H9 (cell line): ENCODE data around the gene ZC3H7B. TPM values are rescaled to one million over a fixed set of nuclear protein-coding genes. Genes with fewer than 3 reads are reported as not detected.
A peak's percentile ranks its signal among the peaks of the same experiment; 100 is the strongest.

Experiments
- DNase-seq: peaks from one replicate; pipeline ENCODE4 v3.0.0-alpha.2; 2017
- H2AFZ ChIP-seq: one replicate; pipeline ENCODE4 v1.6.1; 2013; ENCODE audit warnings: mild to moderate bottlenecking, low read length, control low read depth, moderate library complexity
- H2AK5ac ChIP-seq: 2 replicates; pipeline ENCODE4 v1.6.1; 2013; ENCODE audit warnings: low read length, control low read depth, mixed read lengths; ENCODE audit not compliant: insufficient read length
- H2BK120ac ChIP-seq: one replicate; pipeline ENCODE4 v1.6.1; 2013; ENCODE audit warnings: low read depth, mild to moderate bottlenecking, low read length, control low read depth, inconsistent platforms; ENCODE audit not compliant: poor library complexity, severe bottlenecking
- H2BK12ac ChIP-seq: 2 replicates; pipeline ENCODE4 v1.6.1; 2013; ENCODE audit warnings: low read length, control low read depth, mixed read lengths, low read depth; ENCODE audit not compliant: insufficient read length
- H2BK15ac ChIP-seq: 2 replicates; pipeline ENCODE4 v1.6.1; 2013; ENCODE audit warnings: low read depth, low read length, control low read depth
- H2BK20ac ChIP-seq: one replicate; pipeline ENCODE4 v1.6.1; 2013; ENCODE audit warnings: low read depth, mild to moderate bottlenecking, low read length, control low read depth, inconsistent platforms; ENCODE audit not compliant: poor library complexity, severe bottlenecking
- H2BK5ac ChIP-seq: 2 replicates; pipeline ENCODE4 v1.6.1; 2013; ENCODE audit warnings: low read length, control low read depth, mixed read lengths; ENCODE audit not compliant: insufficient read length
- H3K14ac ChIP-seq: 2 replicates; pipeline ENCODE4 v1.6.1; 2013; ENCODE audit warnings: low read length, control low read depth; ENCODE audit not compliant: insufficient read depth
- H3K18ac ChIP-seq: 2 replicates; pipeline ENCODE4 v1.6.1; 2013; ENCODE audit warnings: low read depth, mild to moderate bottlenecking, mixed read lengths, low read length, control low read depth; ENCODE audit not compliant: insufficient read length
- H3K23ac ChIP-seq: 2 replicates; pipeline ENCODE4 v1.6.1; 2013; ENCODE audit warnings: low read length, control low read depth, mixed read lengths, low read depth; ENCODE audit not compliant: insufficient read length
- H3K23me2 ChIP-seq: 2 replicates; pipeline ENCODE4 v1.6.1; 2013; ENCODE audit warnings: low read depth, mild to moderate bottlenecking, mixed read lengths, low read length, control low read depth; ENCODE audit not compliant: insufficient read length, poor library complexity, severe bottlenecking
- H3K27ac ChIP-seq: 2 replicates; pipeline ENCODE4 v1.5.1; 2013; ENCODE audit warnings: low read length, control low read depth, mixed read lengths, low read depth; ENCODE audit not compliant: insufficient read length
- H3K27me3 ChIP-seq: 2 replicates; pipeline ENCODE4 v1.6.1; 2013; ENCODE audit warnings: low read length, control low read depth, inconsistent platforms; ENCODE audit not compliant: insufficient read depth
- H3K4ac ChIP-seq: 2 replicates; pipeline ENCODE4 v1.6.1; 2013; ENCODE audit warnings: low read depth, mild to moderate bottlenecking, control low read depth, inconsistent platforms, low read length, moderate library complexity
- H3K4me1 ChIP-seq: 2 replicates; pipeline ENCODE4 v1.6.1; 2013; ENCODE audit warnings: low read length, control low read depth, inconsistent platforms; ENCODE audit not compliant: insufficient read depth
- H3K4me2 ChIP-seq: 2 replicates; pipeline ENCODE4 v1.6.1; 2013; ENCODE audit warnings: low read length, control low read depth, mixed read lengths; ENCODE audit not compliant: insufficient read length, insufficient read depth
- H3K56ac ChIP-seq: 2 replicates; pipeline ENCODE4 v1.6.1; 2013; ENCODE audit warnings: low read depth, mild to moderate bottlenecking, mixed read lengths, low read length, control low read depth; ENCODE audit not compliant: insufficient read length
- H3K79me1 ChIP-seq: 2 replicates; pipeline ENCODE4 v1.6.1; 2013; ENCODE audit warnings: low read depth, mild to moderate bottlenecking, moderate library complexity, low read length, control low read depth, inconsistent platforms; ENCODE audit not compliant: insufficient read depth, poor library complexity, severe bottlenecking
- H3K79me2 ChIP-seq: 2 replicates; pipeline ENCODE4 v1.6.1; 2013; ENCODE audit warnings: low read length, control low read depth, inconsistent platforms; ENCODE audit not compliant: insufficient read depth
- H3K9ac ChIP-seq: 2 replicates; pipeline ENCODE4 v1.6.1; 2013; ENCODE audit warnings: low read length, control low read depth, mixed read lengths; ENCODE audit not compliant: insufficient read length; ENCODE audit errors: extremely low read depth
- H3K9me3 ChIP-seq: one replicate; pipeline ENCODE4 v1.6.1; 2013; ENCODE audit warnings: low read depth, low read length, inconsistent platforms; ENCODE audit not compliant: control insufficient read depth
- H3T11ph ChIP-seq: one replicate; pipeline ENCODE4 v1.6.1; 2013; ENCODE audit warnings: mild to moderate bottlenecking, low read length, control low read depth, inconsistent platforms
- H4K20me1 ChIP-seq: one replicate; pipeline ENCODE4 v1.6.1; 2013; ENCODE audit not compliant: control insufficient read depth, insufficient read length, insufficient read depth
- H4K5ac ChIP-seq: 2 replicates; pipeline ENCODE4 v1.6.1; 2013; ENCODE audit warnings: low read depth, mild to moderate bottlenecking, mixed read lengths, low read length, control low read depth; ENCODE audit not compliant: insufficient read length
- H4K8ac ChIP-seq: replicated peaks from 2 replicates; pipeline ENCODE4 v1.6.1; 2013; ENCODE audit warnings: low read length, control low read depth, mixed read lengths, low read depth; ENCODE audit not compliant: insufficient read length
- H4K91ac ChIP-seq: 2 replicates; pipeline ENCODE4 v1.6.1; 2013; ENCODE audit warnings: low read depth, mild to moderate bottlenecking, moderate library complexity, mixed read lengths, low read length, control low read depth; ENCODE audit not compliant: insufficient read length
- H3K27ac Mint-ChIP-seq, 3 experiments: 2 replicates in 2 of 3; 3 replicates in 1 of 3; pipeline ENCODE4 v1.8.0; 2020 to 2021; ENCODE audit warnings: mixed read lengths in 3 of 3, mild to moderate bottlenecking in 1 of 3, moderate library complexity in 1 of 3
- H3K27me3 Mint-ChIP-seq: 2 replicates; pipeline ENCODE4 v1.8.0; 2021; ENCODE audit warnings: low read depth, mild to moderate bottlenecking, moderate library complexity, mixed read lengths
- H3K36me3 Mint-ChIP-seq, 3 experiments: 2 replicates in 2 of 3; 3 replicates in 1 of 3; pipeline ENCODE4 v1.8.0; 2020 to 2021; ENCODE audit warnings: low read depth in 3 of 3, mixed read lengths in 3 of 3; ENCODE audit not compliant: insufficient read depth in 1 of 3
- H3K4me1 Mint-ChIP-seq, 2 experiments: 2 replicates each; pipeline ENCODE4 v1.8.0; 2020; ENCODE audit warnings: mixed read lengths in 2 of 2
- H3K4me3 Mint-ChIP-seq, 2 experiments: 2 replicates in 1 of 2; 3 replicates in 1 of 2; pipeline ENCODE4 v1.8.0; 2020 to 2021; ENCODE audit warnings: mild to moderate bottlenecking in 2 of 2, mixed read lengths in 2 of 2, moderate library complexity in 1 of 2
- H3K9me3 Mint-ChIP-seq, 2 experiments: 2 replicates in 1 of 2; 3 replicates in 1 of 2; pipeline ENCODE4 v1.8.0; 2020; ENCODE audit warnings: mild to moderate bottlenecking in 2 of 2, mixed read lengths in 2 of 2, moderate library complexity in 1 of 2
- total RNA-seq: library from RNA; stranded (reverse); gene quantifications from 2 replicates; pipeline ENCODE4 v1.2.1, GENCODE V29; 2021
- TF ChIP-seq, protein P1 (sequence below): fragments of 200-600 bp; sonication (generic); conservative IDR thresholded peaks from 3 replicates; pipeline ENCODE4 v1.8.0; 2021; ENCODE audit warnings: antibody characterized with exemption, mild to moderate bottlenecking

Gene ZC3H7B
- total RNA-seq, 1 experiment from 2014 or later: 69.3 TPM

DNA sequence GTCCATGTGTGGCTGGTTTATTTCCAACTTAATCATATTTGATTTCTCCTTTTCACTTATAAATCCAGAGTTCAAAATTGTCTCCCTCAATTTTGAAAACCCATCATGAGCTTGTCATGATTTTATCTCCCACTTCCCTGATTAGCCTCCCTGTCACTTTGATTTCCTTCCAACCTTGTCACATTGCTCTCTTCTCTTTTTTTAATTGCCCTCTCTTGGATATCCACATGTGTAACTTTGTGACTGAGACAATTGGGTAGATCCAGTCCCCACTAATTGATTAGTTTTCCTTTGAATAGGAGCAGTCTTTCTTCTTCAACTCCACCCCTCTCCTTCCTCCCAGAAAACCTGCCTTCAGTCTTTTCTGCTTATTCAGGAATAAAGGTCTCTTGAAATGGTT is 82.8 kb downstream of the ZC3H7B start:
- Histone ChIP-seq H2BK120ac (no peak overlapping the region), H2BK15ac (no peak overlapping the region), H3K27me3 (no peaks in the 10 kb centered on the region), H2BK5ac (no peak overlapping the region), H3K4me1 (no peaks in the 10 kb centered on the region), H3K4me2 (no peak overlapping the region), H2BK12ac (no peak overlapping the region), H3K56ac (no peak overlapping the region), H2AFZ (no peak overlapping the region), H4K8ac (no peak overlapping the region), H3K23ac (no peak overlapping the region), H3K79me2 (no peaks in the 10 kb centered on the region), H3K9me3 (no peaks in the 10 kb centered on the region), H3K27ac (no peak overlapping the region), H4K5ac (no peak overlapping the region), H3K9ac (no peak overlapping the region), H3T11ph (no peak overlapping the region), H3K14ac (no peak overlapping the region), H3K23me2 (peaks cover 12% of the 10 kb centered on the region), H4K91ac (no peak overlapping the region), H2BK20ac (no peak overlapping the region), H3K79me1 (no peaks in the 10 kb centered on the region), H4K20me1 (no peaks in the 10 kb centered on the region), H2AK5ac (no peak overlapping the region), H3K18ac (no peak overlapping the region), H3K4ac (no peak overlapping the region)
- DNase-seq: no peak
- no peaks in the 10 kb centered on the region; the same call in 1 of the 2 replicates for H3K27me3 Mint-ChIP-seq
- no peak overlapping the region; a peak in 2 of 7 replicates for H3K27ac Mint-ChIP-seq
- H3K4me3 Mint-ChIP-seq: peak overlapping the region; percentile 0 to 4; a peak in 1 of 5 replicates
- H3K4me1 Mint-ChIP-seq: peaks cover 24 to 25% of the 10 kb centered on the region in 2 experiments
- H3K36me3 Mint-ChIP-seq: peaks cover 2 to 16% (median 15%) of the 10 kb centered on the region in 3 experiments; a peak in 5 of 7 replicates
- TF ChIP-seq, protein P1, sequence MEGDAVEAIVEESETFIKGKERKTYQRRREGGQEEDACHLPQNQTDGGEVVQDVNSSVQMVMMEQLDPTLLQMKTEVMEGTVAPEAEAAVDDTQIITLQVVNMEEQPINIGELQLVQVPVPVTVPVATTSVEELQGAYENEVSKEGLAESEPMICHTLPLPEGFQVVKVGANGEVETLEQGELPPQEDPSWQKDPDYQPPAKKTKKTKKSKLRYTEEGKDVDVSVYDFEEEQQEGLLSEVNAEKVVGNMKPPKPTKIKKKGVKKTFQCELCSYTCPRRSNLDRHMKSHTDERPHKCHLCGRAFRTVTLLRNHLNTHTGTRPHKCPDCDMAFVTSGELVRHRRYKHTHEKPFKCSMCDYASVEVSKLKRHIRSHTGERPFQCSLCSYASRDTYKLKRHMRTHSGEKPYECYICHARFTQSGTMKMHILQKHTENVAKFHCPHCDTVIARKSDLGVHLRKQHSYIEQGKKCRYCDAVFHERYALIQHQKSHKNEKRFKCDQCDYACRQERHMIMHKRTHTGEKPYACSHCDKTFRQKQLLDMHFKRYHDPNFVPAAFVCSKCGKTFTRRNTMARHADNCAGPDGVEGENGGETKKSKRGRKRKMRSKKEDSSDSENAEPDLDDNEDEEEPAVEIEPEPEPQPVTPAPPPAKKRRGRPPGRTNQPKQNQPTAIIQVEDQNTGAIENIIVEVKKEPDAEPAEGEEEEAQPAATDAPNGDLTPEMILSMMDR: no peak
- H3K9me3 Mint-ChIP-seq: no peaks in the 10 kb centered on the region; a peak in 1 of 5 replicates
